Activated T-helper 1 cell treated with anti-CD3 and anti-CD28 coated beads, Interleukin-12 subunit alpha, Interleukin-12 subunit beta, Interleukin-2, Interleukin-4 antibody, amounts not matched to agents 30 ng/mL and 10 ng/mL and 1 ng/mL, durations not matched to agents 14 hours and 24 hours and 36 hours (primary cell): Measurements from ENCODE around the gene ITIH1. TPM values are rescaled to one million over a fixed set of nuclear protein-coding genes. Genes with fewer than 3 reads are reported as not detected.

Experiments
- DNase-seq: peaks from one replicate; pipeline ENCODE4 v3.0.0; 2021; ENCODE audit warnings: low spot score
- H3K27ac Mint-ChIP-seq: one replicate; pipeline ENCODE4 v1.8.0; 2021; ENCODE audit warnings: mild to moderate bottlenecking, mixed read lengths
- H3K27me3 Mint-ChIP-seq: one replicate; pipeline ENCODE4 v1.8.0; 2022; ENCODE audit warnings: mild to moderate bottlenecking, moderate library complexity, mixed read lengths; ENCODE audit not compliant: insufficient read depth
- H3K36me3 Mint-ChIP-seq: one replicate; pipeline ENCODE4 v1.8.0; 2021; ENCODE audit warnings: low read depth, mixed read lengths
- H3K4me1 Mint-ChIP-seq: one replicate; pipeline ENCODE4 v1.8.0; 2021; ENCODE audit warnings: low read depth, mixed read lengths
- H3K4me3 Mint-ChIP-seq: one replicate; pipeline ENCODE4 v1.8.0; 2021; ENCODE audit warnings: mild to moderate bottlenecking, moderate library complexity, mixed read lengths
- H3K9me3 Mint-ChIP-seq: one replicate; pipeline ENCODE4 v1.8.0; 2021; ENCODE audit warnings: mixed read lengths
- intact Hi-C: fragments of 100-400 bp; cut with micrococcal nuclease; formaldehyde crosslinking; loops from one replicate; pipeline ENCODE4 v1.15.1; 2024
- total RNA-seq: library from RNA; stranded (reverse); gene quantifications from 2 replicates; pipeline ENCODE4 v1.2.3, GENCODE V29; 2022

The ITIH1 gene
- total RNA-seq, 1 donor from 2014 or later, result not detected

- Mint-ChIP-seq H3K4me3 (no peak overlapping the region), H3K4me1 (no peaks in the 10 kb centered on the region), H3K36me3 (no peaks in the 10 kb centered on the region), H3K27me3 (no peaks in the 10 kb centered on the region), H3K9me3 (no peaks in the 10 kb centered on the region), H3K27ac (no peak overlapping the region)
- DNase-seq, result no peak
- intact Hi-C loops, result no loop called here
Observed at GRCh38 chr3:52831500-52832301, 54.3 kb downstream of the ITIH1 start.

DNA sequence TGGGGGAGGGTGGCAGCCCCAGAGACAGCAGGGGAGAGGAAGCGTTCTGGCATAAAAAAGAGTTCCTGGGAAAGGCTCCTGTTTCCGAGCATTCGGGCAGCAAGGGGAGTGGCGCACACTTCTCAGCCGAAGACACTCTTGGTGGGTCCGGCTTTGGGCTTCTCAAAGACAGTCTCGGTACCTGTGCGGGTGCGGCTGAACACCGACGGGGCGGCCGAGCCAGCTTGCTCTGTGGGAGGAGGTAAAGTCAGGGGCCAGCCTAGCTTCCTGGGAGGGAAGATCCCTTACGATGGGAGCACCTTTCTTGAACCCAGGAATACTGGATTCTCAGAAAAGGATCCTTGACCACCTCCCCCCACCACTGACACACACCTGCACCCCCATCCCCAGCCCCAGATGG lies 55.8 kb downstream of the ITIH1 start:
- Mint-ChIP-seq H3K4me3 (no peak overlapping the region), H3K27me3 (no peaks in the 10 kb centered on the region), H3K4me1 (peaks cover 9% of the 10 kb centered on the region), H3K9me3 (no peaks in the 10 kb centered on the region), H3K36me3 (peaks cover 7% of the 10 kb centered on the region), H3K27ac (no peak overlapping the region)
- no peak for DNase-seq
- intact Hi-C loops, result no loop called here

DNA sequence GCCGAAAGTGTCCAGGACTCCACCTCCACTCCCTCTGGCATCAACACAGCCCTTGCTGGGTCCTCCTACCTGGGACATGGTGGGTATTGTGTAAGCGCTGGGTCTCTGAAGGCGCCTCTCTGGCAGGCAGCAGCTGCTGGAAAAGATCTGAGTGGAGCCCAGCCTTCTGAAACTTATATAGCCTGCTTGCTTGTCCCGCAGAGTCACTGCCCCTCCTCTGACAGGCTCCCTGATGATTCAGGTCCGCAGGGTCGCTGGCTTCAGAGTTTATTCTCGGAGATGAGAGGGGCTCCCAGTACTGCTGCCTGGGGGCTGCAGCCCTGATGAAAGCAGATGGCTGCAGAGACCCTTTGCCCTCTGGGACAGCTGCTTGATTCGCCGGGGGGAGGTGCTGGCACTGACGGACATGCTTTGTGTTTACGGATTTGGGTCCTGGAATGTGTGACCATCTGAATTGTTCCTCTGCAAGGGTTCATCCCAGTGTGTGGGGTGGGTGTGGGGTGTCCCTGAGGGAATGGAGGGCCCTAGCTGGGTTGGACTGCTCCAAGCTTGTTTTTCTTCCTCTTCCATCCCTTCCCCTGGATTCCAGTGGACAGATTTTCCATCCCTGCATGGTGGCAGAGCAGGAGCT lies 57.6 kb downstream of the ITIH1 start, which contains the start of gene MUSTN1:
TSS of gene MUSTN1 (minus strand) at position 149 of the 631 bp plus-strand sequence. CDS start at position 78, 71 bp downstream.
- Mint-ChIP-seq H3K4me1 (peaks cover 27% of the 10 kb centered on the region), H3K4me3 (no peak within 1 kb of the TSS), H3K36me3 (peaks cover 7% of the 10 kb centered on the region), H3K27me3 (no peaks in the 10 kb centered on the region), H3K27ac (no peak within 1 kb of the TSS), H3K9me3 (no peaks in the 10 kb centered on the region)
- intact Hi-C loops, result loop anchor here (5.0 kb wide), 1 partner anchor 93 kb away; no protein-coding TSS in a partner anchor
- no peak for DNase-seq

DNA sequence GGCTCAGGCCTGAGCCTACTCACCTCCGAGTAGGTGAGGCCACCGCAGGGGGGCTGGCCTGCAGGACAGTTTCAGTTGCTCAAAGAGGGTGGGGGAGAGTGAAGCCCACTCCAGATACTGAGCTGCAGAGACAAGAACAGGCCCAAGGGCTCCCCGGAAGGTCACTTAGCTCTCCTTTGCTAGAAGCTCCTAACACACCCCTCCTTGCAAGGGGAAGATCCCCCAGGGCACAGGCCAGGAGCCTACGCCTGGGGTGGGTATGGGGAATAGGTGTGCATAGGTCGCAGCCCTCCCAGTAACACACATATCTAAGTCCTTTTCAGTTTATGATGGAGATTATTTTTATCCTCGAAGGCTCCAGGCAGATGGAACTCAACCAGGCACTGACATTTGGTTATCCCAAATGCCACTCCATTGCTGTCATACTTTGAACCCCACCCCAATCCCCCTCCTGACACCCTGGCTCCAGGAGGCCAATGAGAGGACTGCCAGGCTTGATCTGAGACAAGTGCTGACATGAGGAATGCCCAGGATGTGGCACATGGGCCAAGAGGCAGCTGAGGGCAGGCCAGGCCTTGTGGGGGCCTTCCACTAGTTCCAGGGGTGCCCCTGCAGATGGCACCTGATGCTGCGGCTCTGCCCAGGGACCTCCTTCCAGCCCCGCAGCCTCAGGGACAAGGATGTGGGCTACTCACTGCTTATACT lies 58.5 kb downstream of the ITIH1 start:
- H3K27me3 Mint-ChIP-seq, result no peaks in the 10 kb centered on the region
- intact Hi-C loops, result loop anchor here (5.0 kb wide), 1 partner anchor 94 kb away; no protein-coding TSS in a partner anchor

DNA sequence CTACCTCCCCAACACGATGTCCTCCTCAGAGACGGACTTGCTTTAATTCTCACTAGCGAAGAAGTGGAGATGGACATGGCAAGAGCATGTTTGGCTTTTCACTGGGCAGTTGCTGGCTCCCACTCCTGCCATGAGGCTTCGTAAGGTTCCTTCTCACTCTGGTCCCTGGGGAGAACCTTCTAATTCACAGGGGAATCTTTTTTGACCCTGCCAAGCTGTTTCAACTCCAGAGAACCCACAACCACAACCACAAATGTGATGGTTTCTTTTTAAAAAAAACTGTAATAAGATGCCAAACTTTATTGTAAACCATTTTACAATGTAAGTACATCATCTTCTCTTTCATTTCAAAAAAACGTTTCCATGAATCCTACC lies 59.1 kb downstream of the ITIH1 start:
- Mint-ChIP-seq H3K4me3 (no peak overlapping the region), H3K9me3 (no peaks in the 10 kb centered on the region), H3K36me3 (peaks cover 11% of the 10 kb centered on the region), H3K4me1 (peaks cover 37% of the 10 kb centered on the region), H3K27ac (no peak overlapping the region), H3K27me3 (no peaks in the 10 kb centered on the region)
- DNase-seq, result no peak
- intact Hi-C loops, result loop anchor here (5.0 kb wide), 1 partner anchor 94 kb away; no protein-coding TSS in a partner anchor

More for the DNA sequence above, 58.5 kb downstream of the ITIH1 start:
- no peaks in the 10 kb centered on the region for H3K9me3 Mint-ChIP-seq
- no peak overlapping the region for H3K4me3 Mint-ChIP-seq
- no peak overlapping the region for H3K27ac Mint-ChIP-seq
- peaks cover 9% of the 10 kb centered on the region for H3K36me3 Mint-ChIP-seq
- DNase-seq, result no peak
- peaks cover 33% of the 10 kb centered on the region for H3K4me1 Mint-ChIP-seq

GRCh38 chr3:52836986-52837385 lies 59.6 kb downstream of the ITIH1 start:
- Mint-ChIP-seq H3K27ac (no peak overlapping the region), H3K4me1 (peaks cover 42% of the 10 kb centered on the region), H3K4me3 (no peak overlapping the region), H3K36me3 (peaks cover 11% of the 10 kb centered on the region), H3K27me3 (no peaks in the 10 kb centered on the region), H3K9me3 (no peaks in the 10 kb centered on the region)
- intact Hi-C loops, result loop anchor here (5.0 kb wide), 1 partner anchor 95 kb away; no protein-coding TSS in a partner anchor
- no peak for DNase-seq

- Mint-ChIP-seq H3K4me3 (no peak overlapping the region), H3K27ac (no peak overlapping the region), H3K36me3 (peaks cover 11% of the 10 kb centered on the region), H3K4me1 (peaks cover 44% of the 10 kb centered on the region), H3K9me3 (no peaks in the 10 kb centered on the region), H3K27me3 (no peaks in the 10 kb centered on the region)
- intact Hi-C loops, result loop anchor here (5.0 kb wide), 1 partner anchor 96 kb away; no protein-coding TSS in a partner anchor
- peak; percentile 19 for DNase-seq
Observed at GRCh38 chr3:52838561-52839267, 61.3 kb downstream of the ITIH1 start.

DNA sequence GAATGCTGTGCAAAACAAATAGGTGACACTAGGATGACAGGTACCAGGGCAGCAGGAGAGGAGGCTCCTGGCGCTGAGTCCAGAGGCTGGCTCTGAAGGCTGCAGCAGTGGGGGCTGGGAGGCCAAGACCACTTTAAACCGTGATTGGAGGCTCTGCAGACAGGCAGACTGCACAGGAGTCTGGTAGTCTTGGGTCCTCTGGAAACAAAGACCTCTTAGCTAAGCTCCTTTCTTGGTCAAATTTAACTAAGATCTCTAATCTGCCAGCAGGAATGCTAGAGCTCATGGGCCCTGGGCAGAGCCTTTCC lies 61.8 kb downstream of the ITIH1 start:
- peaks cover 11% of the 10 kb centered on the region for H3K36me3 Mint-ChIP-seq
- no peaks in the 10 kb centered on the region for H3K27me3 Mint-ChIP-seq

GRCh38 chr3:52839892-52840545 lies 62.6 kb downstream of the ITIH1 start:
- H3K27me3 Mint-ChIP-seq, result no peaks in the 10 kb centered on the region
- no peak overlapping the region for H3K27ac Mint-ChIP-seq
- peaks cover 50% of the 10 kb centered on the region for H3K4me1 Mint-ChIP-seq
- peaks cover 11% of the 10 kb centered on the region for H3K36me3 Mint-ChIP-seq
- no peak overlapping the region for H3K4me3 Mint-ChIP-seq
- no peaks in the 10 kb centered on the region for H3K9me3 Mint-ChIP-seq
- intact Hi-C loops, result loop anchor here (5.0 to 10.0 kb wide), 2 partner anchors 98 to 355 kb away; no protein-coding TSS in a partner anchor
- no peak for DNase-seq

More for the DNA sequence above, 61.8 kb downstream of the ITIH1 start:
- H3K4me3 Mint-ChIP-seq, result no peak overlapping the region
- DNase-seq, result no peak
- intact Hi-C loops, result loop anchor here (5.0 kb wide), 1 partner anchor 97 kb away; no protein-coding TSS in a partner anchor
- H3K4me1 Mint-ChIP-seq, result peaks cover 44% of the 10 kb centered on the region
- no peak overlapping the region for H3K27ac Mint-ChIP-seq
- H3K9me3 Mint-ChIP-seq, result no peaks in the 10 kb centered on the region

DNA sequence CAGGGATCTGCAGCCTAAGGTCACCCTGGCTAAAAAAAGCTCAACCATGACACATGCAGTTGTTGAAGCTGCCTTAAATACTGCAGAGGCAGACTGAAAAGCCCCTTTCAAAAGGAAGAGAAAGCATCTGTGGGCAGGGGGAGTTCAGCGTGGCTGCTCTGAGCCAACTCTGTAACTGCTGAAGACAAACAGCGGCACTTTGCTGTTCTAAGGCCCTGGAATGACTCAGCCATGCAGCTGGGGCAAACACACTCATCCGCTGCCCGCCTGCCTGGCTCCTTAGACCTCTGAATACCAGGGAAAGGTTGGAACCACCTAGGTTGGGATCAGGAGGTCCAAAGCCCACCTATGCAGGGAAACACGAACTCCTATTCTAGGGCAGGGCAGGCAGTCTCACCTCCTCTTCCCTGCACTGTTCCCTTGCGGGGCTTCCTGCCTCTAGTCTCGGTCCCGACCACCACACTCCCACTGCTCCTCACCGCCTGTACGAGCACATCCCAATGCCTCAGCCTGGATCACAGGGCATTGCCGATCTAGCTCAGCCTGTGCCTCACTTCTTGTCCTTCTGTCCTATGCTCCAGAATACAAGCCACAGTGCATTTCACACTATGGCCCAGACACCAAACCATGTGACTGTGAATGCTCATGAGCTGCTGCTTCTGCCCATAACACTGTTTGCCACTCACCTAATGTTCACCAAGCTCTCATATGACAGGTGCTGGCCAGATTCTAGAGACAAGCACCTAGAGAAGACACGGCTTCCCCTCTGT lies 64.0 kb downstream of the ITIH1 start:
- H3K4me1 Mint-ChIP-seq, result peaks cover 50% of the 10 kb centered on the region
- H3K4me3 Mint-ChIP-seq, result no peak overlapping the region
- no peak for DNase-seq
- H3K27me3 Mint-ChIP-seq, result no peaks in the 10 kb centered on the region
- intact Hi-C loops, result loop anchor here (10.0 kb wide), 1 partner anchor 353 kb away; no protein-coding TSS in a partner anchor
- no peak overlapping the region for H3K27ac Mint-ChIP-seq
- peaks cover 11% of the 10 kb centered on the region for H3K36me3 Mint-ChIP-seq
- H3K9me3 Mint-ChIP-seq, result no peaks in the 10 kb centered on the region
